Measurements from ENCODE around the gene NRROS. TPM values are rescaled to one million over a fixed set of nuclear protein-coding genes. Genes with fewer than 3 reads are reported as not detected.

The NRROS gene
- total and polyA plus RNA-seq, 2 donors from 2014 or later = 2.0 to 11.6 TPM

DNA sequence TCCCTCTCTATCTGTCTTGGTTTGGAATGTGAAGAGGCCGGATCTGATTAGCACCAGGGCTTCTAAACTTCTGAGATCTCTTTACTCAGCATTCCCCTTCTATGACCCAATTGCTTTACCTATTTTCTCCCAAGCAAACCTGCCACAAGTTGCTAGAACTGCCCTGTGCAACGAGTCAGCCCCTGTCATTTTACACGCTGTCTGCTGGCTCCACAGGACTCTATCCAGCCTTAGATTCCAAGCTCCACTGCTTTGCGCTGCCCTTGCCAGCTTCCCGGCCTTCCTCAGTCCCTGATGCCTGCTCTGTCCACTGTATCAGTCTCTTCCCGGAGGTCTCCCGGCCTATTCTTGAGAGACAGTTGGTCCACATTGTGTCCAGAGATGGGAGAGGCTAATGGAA is 60.3 kb downstream of the NRROS start:
- Histone ChIP-seq H3K36me3 (ENCODE audit: control insufficient read depth in 2 of 3, insufficient read depth in 3 of 3, low read length in 3 of 3) (no peaks in the 10 kb centered on the region), H3K27me3 (ENCODE audit: control insufficient read depth, insufficient read depth, low read length) (no peaks in the 10 kb centered on the region), H3K9ac (ENCODE audit: low read length in 3 of 3) (no peak overlapping the region), H3K9me3 (ENCODE audit: control insufficient read depth in 2 of 3, insufficient read depth in 1 of 3, low read length in 3 of 3) (no peaks in the 10 kb centered on the region), H3K4me3 (ENCODE audit: low read length in 3 of 3) (no peak overlapping the region), H3K4me1 (ENCODE audit: control insufficient read depth in 2 of 3, insufficient read depth in 2 of 3, low read depth in 1 of 3, low read length in 3 of 3) (no peaks in the 10 kb centered on the region), H3K27ac (ENCODE audit: low read depth in 2 of 2, low read length in 2 of 2) (no peak overlapping the region)
- no peak for FAIRE-seq
- no peak for DNase-seq
- intact Hi-C loops (cut with DNase I) = no loop called here
- TF ChIP-seq, protein P1, sequence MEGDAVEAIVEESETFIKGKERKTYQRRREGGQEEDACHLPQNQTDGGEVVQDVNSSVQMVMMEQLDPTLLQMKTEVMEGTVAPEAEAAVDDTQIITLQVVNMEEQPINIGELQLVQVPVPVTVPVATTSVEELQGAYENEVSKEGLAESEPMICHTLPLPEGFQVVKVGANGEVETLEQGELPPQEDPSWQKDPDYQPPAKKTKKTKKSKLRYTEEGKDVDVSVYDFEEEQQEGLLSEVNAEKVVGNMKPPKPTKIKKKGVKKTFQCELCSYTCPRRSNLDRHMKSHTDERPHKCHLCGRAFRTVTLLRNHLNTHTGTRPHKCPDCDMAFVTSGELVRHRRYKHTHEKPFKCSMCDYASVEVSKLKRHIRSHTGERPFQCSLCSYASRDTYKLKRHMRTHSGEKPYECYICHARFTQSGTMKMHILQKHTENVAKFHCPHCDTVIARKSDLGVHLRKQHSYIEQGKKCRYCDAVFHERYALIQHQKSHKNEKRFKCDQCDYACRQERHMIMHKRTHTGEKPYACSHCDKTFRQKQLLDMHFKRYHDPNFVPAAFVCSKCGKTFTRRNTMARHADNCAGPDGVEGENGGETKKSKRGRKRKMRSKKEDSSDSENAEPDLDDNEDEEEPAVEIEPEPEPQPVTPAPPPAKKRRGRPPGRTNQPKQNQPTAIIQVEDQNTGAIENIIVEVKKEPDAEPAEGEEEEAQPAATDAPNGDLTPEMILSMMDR (IDR thresholded peaks at IDR 0.05; ENCODE audit: borderline replicate concordance, extremely low read depth, insufficient read depth) = no peak

DNA sequence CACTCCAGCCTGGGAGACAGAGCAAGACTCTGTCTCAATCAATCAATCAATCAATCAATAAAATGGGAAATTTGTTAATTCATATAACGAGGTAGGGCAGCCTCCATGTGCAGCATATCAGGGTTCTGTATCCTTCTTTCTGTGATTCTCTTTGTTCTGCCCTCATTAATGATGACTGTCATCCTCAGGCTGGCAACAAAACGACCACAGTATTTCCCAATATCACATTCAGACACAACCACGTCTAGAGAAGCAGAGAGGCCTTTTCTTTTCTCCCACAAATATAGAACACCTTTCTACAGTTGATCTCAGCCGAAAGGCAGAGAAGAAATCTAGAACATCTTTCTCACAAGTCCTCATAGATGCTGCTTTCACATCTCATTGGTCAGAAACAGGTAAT is 61.3 kb downstream of the NRROS start:
- no peak overlapping the region for H3K9ac ChIP-seq (ENCODE audit: low read length in 3 of 3)
- FAIRE-seq = no peak
- no peaks in the 10 kb centered on the region for H3K27me3 ChIP-seq (ENCODE audit: control insufficient read depth, insufficient read depth, low read length)
- TF ChIP-seq, protein P1 (IDR thresholded peaks at IDR 0.05; ENCODE audit: borderline replicate concordance, extremely low read depth, insufficient read depth) = no peak
- H3K36me3 ChIP-seq (ENCODE audit: control insufficient read depth in 2 of 3, insufficient read depth in 3 of 3, low read length in 3 of 3) = no peaks in the 10 kb centered on the region
- intact Hi-C loops (cut with DNase I) = no loop called here
- no peak overlapping the region for H3K27ac ChIP-seq (ENCODE audit: low read depth in 2 of 2, low read length in 2 of 2)
- H3K4me3 ChIP-seq (ENCODE audit: low read length in 3 of 3) = no peak overlapping the region
- no peak for DNase-seq
- H3K9me3 ChIP-seq (ENCODE audit: control insufficient read depth in 2 of 3, insufficient read depth in 1 of 3, low read length in 3 of 3) = no peaks in the 10 kb centered on the region
- no peaks in the 10 kb centered on the region for H3K4me1 ChIP-seq (ENCODE audit: control insufficient read depth in 2 of 3, insufficient read depth in 2 of 3, low read depth in 1 of 3, low read length in 3 of 3)

DNA sequence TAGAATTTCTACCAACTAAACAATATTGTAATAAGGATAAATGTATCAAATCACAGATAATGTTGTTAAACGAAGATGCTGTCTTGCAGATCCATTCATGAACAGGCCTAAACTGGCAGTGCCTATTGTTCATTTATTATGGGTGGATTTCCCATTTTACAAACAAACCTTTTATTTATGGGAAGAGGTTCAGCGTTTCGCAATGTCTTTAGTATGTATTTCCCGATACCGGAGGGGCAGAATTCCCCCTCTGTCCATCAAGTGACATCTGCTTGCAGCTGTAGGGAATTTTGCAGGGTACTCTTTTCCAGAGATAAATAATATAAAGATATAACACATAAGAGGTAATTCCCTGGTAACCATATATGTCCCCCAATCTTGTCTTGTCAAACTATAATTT is 66.8 kb downstream of the NRROS start:
- DNase-seq (no peak), FAIRE-seq (no peak)
- H3K4me3 ChIP-seq (ENCODE audit: low read length in 3 of 3) = no peak overlapping the region
- TF ChIP-seq, protein P1 (IDR thresholded peaks at IDR 0.05; ENCODE audit: borderline replicate concordance, extremely low read depth, insufficient read depth) = no peak
- H3K27ac ChIP-seq (ENCODE audit: low read depth in 2 of 2, low read length in 2 of 2) = no peak overlapping the region
- no peaks in the 10 kb centered on the region for H3K27me3 ChIP-seq (ENCODE audit: control insufficient read depth, insufficient read depth, low read length)
- peaks cover 0 to under 1% (median 0%) of the 10 kb centered on the region in 3 donors for H3K4me1 ChIP-seq (ENCODE audit: control insufficient read depth in 2 of 3, insufficient read depth in 2 of 3, low read depth in 1 of 3, low read length in 3 of 3)
- H3K36me3 ChIP-seq (ENCODE audit: control insufficient read depth in 2 of 3, insufficient read depth in 3 of 3, low read length in 3 of 3) = no peaks in the 10 kb centered on the region
- intact Hi-C loops (cut with DNase I) = no loop called here
- no peak overlapping the region for H3K9ac ChIP-seq (ENCODE audit: low read length in 3 of 3)
- no peaks in the 10 kb centered on the region for H3K9me3 ChIP-seq (ENCODE audit: control insufficient read depth in 2 of 3, insufficient read depth in 1 of 3, low read length in 3 of 3)

DNA sequence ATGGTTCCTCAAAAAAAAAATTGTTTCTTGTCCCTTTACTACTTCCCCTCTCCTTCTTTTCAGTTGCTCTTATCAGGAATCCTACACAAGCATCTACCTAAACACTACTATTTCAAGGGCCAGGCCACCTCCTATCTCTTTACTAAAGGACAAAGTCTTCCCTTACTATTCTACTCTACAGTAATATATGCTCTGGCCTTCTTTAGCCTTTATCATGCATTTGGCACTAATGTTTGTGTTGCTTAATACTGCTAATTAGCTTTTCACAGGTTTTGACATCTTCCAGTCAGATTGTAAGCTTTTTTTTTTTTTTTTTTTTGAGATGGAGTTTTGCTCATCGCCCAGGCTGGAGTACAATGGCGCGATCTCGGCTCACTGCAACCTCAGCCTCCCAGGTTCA is 67.2 kb downstream of the NRROS start:
- DNase-seq = no peak
- Histone ChIP-seq H3K9me3 (ENCODE audit: control insufficient read depth in 2 of 3, insufficient read depth in 1 of 3, low read length in 3 of 3) (no peaks in the 10 kb centered on the region), H3K9ac (ENCODE audit: low read length in 3 of 3) (no peak overlapping the region), H3K36me3 (ENCODE audit: control insufficient read depth in 2 of 3, insufficient read depth in 3 of 3, low read length in 3 of 3) (no peaks in the 10 kb centered on the region), H3K27ac (ENCODE audit: low read depth in 2 of 2, low read length in 2 of 2) (no peak overlapping the region), H3K27me3 (ENCODE audit: control insufficient read depth, insufficient read depth, low read length) (no peaks in the 10 kb centered on the region), H3K4me3 (ENCODE audit: low read length in 3 of 3) (no peak overlapping the region), H3K4me1 (ENCODE audit: control insufficient read depth in 2 of 3, insufficient read depth in 2 of 3, low read depth in 1 of 3, low read length in 3 of 3) (peaks cover 0 to 5% (median 0%) of the 10 kb centered on the region in 3 donors)
- no peak for FAIRE-seq
- intact Hi-C loops (cut with DNase I) = no loop called here
- TF ChIP-seq, protein P1 (IDR thresholded peaks at IDR 0.05; ENCODE audit: borderline replicate concordance, extremely low read depth, insufficient read depth) = no peak

Data from kidney (tissue), 14 donors.